ENCODE data around the gene PLCL2.
"Not testable (repeated sequence)": the region's sequence is repeated elsewhere in the genome, so short reads cannot be mapped to it uniquely, and the experiment has no call there.

The PLCL2 gene

GRCh38 chr3:17103579-17103978 is 218.8 kb downstream of the PLCL2 start:
- no peaks in the 10 kb centered on the region for H3K27me3 ChIP-seq (ENCODE audit: control insufficient read depth, insufficient read depth, low read length, poor library complexity, severe bottlenecking)
- no peaks in the 10 kb centered on the region for H3K4me1 ChIP-seq (ENCODE audit: control insufficient read depth, insufficient read depth, low read length)
- no peak overlapping the region for H3K4me3 ChIP-seq (ENCODE audit: insufficient read depth, low read depth, low read length)
- no peaks in the 10 kb centered on the region for H3K36me3 ChIP-seq (ENCODE audit: control insufficient read depth, insufficient read depth, low read length)
- H3K9me3 ChIP-seq (ENCODE audit: control insufficient read depth, low read length) = no peaks in the 10 kb centered on the region
- no peak overlapping the region for H3K27ac ChIP-seq (ENCODE audit: insufficient read depth, low read depth, low read length, poor library complexity, severe bottlenecking)
- 93 to 100% methylated on average over 1 of the region's 1 CpG for WGBS, 2 experiments

DNA sequence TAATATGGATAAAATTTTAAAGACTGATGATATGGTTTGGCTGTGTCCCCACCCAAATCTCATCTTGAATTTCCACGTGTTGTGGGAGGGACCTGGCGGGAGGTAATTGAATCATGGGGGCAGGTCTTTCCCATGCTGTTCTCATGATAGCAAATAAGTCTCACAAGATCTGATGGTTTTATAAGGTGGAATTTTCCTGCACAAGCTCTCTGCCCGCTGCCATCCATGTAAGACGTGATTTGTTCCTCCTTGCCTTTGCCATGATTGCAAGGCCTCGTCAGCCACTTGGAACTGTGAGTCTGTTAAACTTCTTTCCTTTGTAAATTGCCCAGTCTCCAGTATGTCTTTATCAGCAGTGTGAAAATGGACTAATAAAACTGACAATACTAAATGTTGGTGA is 222.0 kb downstream of the PLCL2 start:
- H3K9me3 ChIP-seq (ENCODE audit: control insufficient read depth, low read length); H3K4me3 ChIP-seq (ENCODE audit: insufficient read depth, low read depth, low read length); H3K27ac ChIP-seq (ENCODE audit: insufficient read depth, low read depth, low read length, poor library complexity, severe bottlenecking); H3K4me1 ChIP-seq (ENCODE audit: control insufficient read depth, insufficient read depth, low read length); H3K27me3 ChIP-seq (ENCODE audit: control insufficient read depth, insufficient read depth, low read length, poor library complexity, severe bottlenecking); H3K36me3 ChIP-seq (ENCODE audit: control insufficient read depth, insufficient read depth, low read length): not testable (repeated sequence)
- WGBS, 2 experiments = 90 to 95% methylated on average over 4 to 5 of the region's 5 CpGs

DNA sequence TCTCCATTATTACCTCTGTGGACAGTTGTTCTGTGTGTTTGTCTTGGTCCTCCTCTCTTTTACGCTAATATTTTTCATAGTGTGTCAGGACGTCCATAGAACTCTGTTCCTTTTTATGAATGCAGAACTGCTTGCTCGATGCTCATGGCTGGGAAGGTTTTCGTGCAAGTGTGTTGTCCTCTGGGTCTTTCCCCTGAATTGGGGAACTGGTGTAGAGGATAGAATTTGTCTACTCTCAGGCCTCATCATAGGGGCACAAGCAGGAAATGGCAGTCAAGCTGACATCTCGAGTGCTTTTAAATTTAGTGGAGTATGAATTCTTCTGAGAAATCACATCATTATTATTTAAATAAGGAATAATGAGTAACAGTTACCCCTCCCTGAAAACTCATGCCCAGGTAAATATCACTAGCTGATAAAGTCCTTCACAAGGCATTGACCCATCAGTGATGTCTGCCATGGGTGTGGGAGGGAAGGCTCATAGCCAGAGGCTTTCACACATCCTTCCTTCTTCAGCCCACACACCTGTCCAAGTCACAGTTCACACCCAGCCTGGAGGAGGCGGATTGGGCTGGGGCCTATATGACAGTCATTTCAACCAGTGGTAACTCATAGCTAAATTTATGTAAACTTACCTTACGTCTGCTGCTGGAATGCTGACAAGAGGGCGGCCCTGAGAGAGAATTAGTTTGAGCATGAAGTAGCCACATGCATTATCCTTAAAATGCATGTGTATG is 226.1 kb downstream of the PLCL2 start:
- H3K27ac ChIP-seq (ENCODE audit: insufficient read depth, low read depth, low read length, poor library complexity, severe bottlenecking) = no peak overlapping the region
- H3K4me1 ChIP-seq (ENCODE audit: control insufficient read depth, insufficient read depth, low read length) = no peaks in the 10 kb centered on the region
- 83 to 92% methylated on average over 7 to 8 of the region's 8 CpGs for WGBS, 2 experiments
- no peaks in the 10 kb centered on the region for H3K36me3 ChIP-seq (ENCODE audit: control insufficient read depth, insufficient read depth, low read length)
- H3K9me3 ChIP-seq (ENCODE audit: control insufficient read depth, low read length) = no peaks in the 10 kb centered on the region
- no peaks in the 10 kb centered on the region for H3K27me3 ChIP-seq (ENCODE audit: control insufficient read depth, insufficient read depth, low read length, poor library complexity, severe bottlenecking)
- H3K4me3 ChIP-seq (ENCODE audit: insufficient read depth, low read depth, low read length) = no peak overlapping the region

- Histone ChIP-seq H3K9me3 (ENCODE audit: control insufficient read depth, low read length) (no peaks in the 10 kb centered on the region), H3K4me1 (ENCODE audit: control insufficient read depth, insufficient read depth, low read length) (no peaks in the 10 kb centered on the region), H3K27me3 (ENCODE audit: control insufficient read depth, insufficient read depth, low read length, poor library complexity, severe bottlenecking) (no peaks in the 10 kb centered on the region), H3K4me3 (ENCODE audit: insufficient read depth, low read depth, low read length) (no peak overlapping the region), H3K27ac (ENCODE audit: insufficient read depth, low read depth, low read length, poor library complexity, severe bottlenecking) (no peak overlapping the region), H3K36me3 (ENCODE audit: control insufficient read depth, insufficient read depth, low read length) (no peaks in the 10 kb centered on the region)
- WGBS, 2 experiments = 95 to 96% methylated on average over 3 of the region's 3 CpGs
Measured at GRCh38 chr3:17111586-17111985, 226.8 kb downstream of the PLCL2 start.

DNA sequence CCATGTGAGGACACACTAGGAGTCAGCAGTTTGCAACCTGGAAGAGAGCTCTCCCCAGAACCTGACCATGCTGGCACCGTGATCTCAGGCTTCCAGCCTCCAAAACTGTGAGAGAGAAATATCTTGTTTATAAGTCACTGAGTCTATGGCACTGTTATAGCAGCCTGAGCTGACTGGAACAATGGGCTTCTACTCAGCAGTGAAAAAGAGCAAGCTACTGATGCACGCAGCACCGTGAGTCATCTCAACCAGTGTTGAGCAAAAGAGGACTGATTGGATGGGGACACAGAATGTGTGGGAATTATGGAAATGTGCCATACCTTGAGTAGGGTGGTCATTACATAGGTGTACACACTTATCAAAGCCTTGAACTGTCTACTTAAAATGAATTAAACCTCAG is 230.4 kb downstream of the PLCL2 start:
- 92% methylated on average over 3 of the region's 3 CpGs for WGBS, 2 experiments
- Histone ChIP-seq H3K4me3 (ENCODE audit: insufficient read depth, low read depth, low read length) (no peak overlapping the region), H3K27me3 (ENCODE audit: control insufficient read depth, insufficient read depth, low read length, poor library complexity, severe bottlenecking) (no peaks in the 10 kb centered on the region), H3K9me3 (ENCODE audit: control insufficient read depth, low read length) (no peaks in the 10 kb centered on the region), H3K36me3 (ENCODE audit: control insufficient read depth, insufficient read depth, low read length) (no peaks in the 10 kb centered on the region), H3K27ac (ENCODE audit: insufficient read depth, low read depth, low read length, poor library complexity, severe bottlenecking) (no peak overlapping the region), H3K4me1 (ENCODE audit: control insufficient read depth, insufficient read depth, low read length) (no peaks in the 10 kb centered on the region)

DNA sequence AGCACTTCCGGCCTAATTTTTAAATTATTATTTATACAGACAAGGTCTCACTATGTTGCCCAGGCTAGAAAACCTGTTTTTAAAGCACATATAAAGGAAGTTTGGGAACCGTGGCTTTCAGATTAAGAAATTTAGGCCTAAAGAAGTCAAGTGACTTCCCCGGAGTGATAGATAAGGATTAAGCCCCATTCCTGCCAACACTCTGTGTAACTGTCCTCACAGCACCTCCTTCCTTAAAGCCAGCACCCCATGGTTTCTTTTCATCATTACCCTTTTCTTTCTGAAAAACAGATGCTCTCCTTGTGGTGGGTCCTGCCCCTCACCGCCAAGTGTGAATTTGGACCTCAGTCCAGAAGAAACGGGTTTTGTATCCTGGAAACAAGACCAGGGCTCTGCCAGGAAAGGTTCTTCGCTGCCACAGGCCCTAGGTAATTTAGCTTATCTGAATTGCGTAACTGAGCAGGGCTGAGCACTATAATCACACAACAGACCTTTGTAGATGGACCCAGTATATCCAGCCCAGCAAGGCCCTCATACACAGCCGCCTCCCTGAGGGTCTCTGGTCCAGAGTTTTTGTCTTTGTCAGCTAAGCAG is 231.3 kb downstream of the PLCL2 start:
- H3K9me3 ChIP-seq (ENCODE audit: control insufficient read depth, low read length) = no peaks in the 10 kb centered on the region
- no peak overlapping the region for H3K27ac ChIP-seq (ENCODE audit: insufficient read depth, low read depth, low read length, poor library complexity, severe bottlenecking)
- H3K4me3 ChIP-seq (ENCODE audit: insufficient read depth, low read depth, low read length) = no peak overlapping the region
- 84 to 85% methylated on average over 8 of the region's 8 CpGs for WGBS, 2 experiments
- no peaks in the 10 kb centered on the region for H3K27me3 ChIP-seq (ENCODE audit: control insufficient read depth, insufficient read depth, low read length, poor library complexity, severe bottlenecking)
- no peaks in the 10 kb centered on the region for H3K4me1 ChIP-seq (ENCODE audit: control insufficient read depth, insufficient read depth, low read length)
- H3K36me3 ChIP-seq (ENCODE audit: control insufficient read depth, insufficient read depth, low read length) = no peaks in the 10 kb centered on the region

- 96 to 97% methylated on average over 6 of the region's 6 CpGs for WGBS, 2 experiments
- Histone ChIP-seq H3K27ac (ENCODE audit: insufficient read depth, low read depth, low read length, poor library complexity, severe bottlenecking) (no peak overlapping the region), H3K4me1 (ENCODE audit: control insufficient read depth, insufficient read depth, low read length) (no peaks in the 10 kb centered on the region), H3K36me3 (ENCODE audit: control insufficient read depth, insufficient read depth, low read length) (no peaks in the 10 kb centered on the region), H3K27me3 (ENCODE audit: control insufficient read depth, insufficient read depth, low read length, poor library complexity, severe bottlenecking) (no peaks in the 10 kb centered on the region), H3K9me3 (ENCODE audit: control insufficient read depth, low read length) (no peaks in the 10 kb centered on the region), H3K4me3 (ENCODE audit: insufficient read depth, low read depth, low read length) (no peak overlapping the region)
Measured at GRCh38 chr3:17118771-17119170, 234.0 kb downstream of the PLCL2 start.

DNA sequence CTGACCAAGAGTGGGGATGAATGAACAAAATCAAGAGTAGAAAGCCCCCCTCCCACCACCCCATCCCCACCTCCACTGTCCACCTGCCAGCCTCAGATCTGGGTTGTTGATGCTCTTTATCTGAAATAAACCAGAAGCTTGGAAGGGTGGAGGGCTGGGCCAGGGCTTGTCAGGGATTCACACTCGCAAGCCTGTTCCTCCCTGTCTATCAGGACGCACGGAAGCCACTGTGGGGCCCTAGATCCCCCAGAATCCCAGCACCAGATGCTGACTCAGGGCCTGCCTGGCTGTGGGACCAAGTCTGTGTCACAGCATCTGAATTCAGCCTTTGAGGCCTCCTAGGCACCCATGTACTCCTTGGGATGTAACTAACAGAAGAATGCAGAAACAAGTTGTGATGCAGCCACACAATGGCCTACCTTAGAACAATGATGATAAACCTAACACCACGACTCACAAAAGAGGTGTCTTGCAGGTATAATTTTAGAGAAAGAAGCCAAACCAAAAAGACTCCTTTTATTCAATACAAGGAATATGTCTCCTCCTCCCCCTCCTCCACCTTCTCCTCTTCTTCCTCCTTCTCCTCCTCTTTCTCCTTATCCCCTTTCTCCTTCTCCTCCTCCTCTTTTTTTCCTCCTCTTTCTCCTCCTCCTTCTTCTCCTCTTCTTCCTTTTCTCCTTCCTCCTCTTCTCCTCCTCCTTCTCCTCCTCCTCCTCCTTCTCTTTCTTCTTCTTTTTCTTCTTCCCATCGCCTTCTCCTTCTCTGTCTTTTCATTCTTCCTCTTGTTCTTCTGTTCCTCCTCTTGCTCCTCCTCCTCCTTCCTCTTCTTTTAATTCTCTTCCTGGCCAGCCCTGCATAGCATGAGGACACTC is 234.7 kb downstream of the PLCL2 start:
- Histone ChIP-seq H3K9me3 (ENCODE audit: control insufficient read depth, low read length) (no peaks in the 10 kb centered on the region), H3K4me3 (ENCODE audit: insufficient read depth, low read depth, low read length) (no peak overlapping the region), H3K36me3 (ENCODE audit: control insufficient read depth, insufficient read depth, low read length) (no peaks in the 10 kb centered on the region), H3K4me1 (ENCODE audit: control insufficient read depth, insufficient read depth, low read length) (no peaks in the 10 kb centered on the region), H3K27me3 (ENCODE audit: control insufficient read depth, insufficient read depth, low read length, poor library complexity, severe bottlenecking) (no peaks in the 10 kb centered on the region), H3K27ac (ENCODE audit: insufficient read depth, low read depth, low read length, poor library complexity, severe bottlenecking) (no peak overlapping the region)
- WGBS, 2 experiments = 90 to 95% methylated on average over 5 of the region's 5 CpGs

DNA sequence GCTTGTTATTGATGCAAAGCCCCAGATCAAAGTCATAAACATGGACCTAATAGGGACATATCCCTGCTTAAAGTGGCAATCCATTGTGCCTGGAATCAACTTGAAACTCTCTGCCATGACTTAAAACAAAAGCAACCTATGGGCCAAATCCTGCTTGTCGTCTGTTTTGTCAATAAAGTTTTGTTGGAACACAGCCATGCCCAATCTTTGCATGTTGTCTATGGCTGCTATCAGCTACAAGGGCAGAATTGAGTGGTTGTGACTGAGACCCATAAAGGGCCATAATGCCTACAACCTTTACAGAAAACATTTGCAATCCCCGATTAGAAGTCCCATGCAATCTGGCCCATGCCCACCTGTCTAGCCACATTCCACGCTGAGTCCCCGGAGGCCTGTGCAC is 235.4 kb downstream of the PLCL2 start:
- no peaks in the 10 kb centered on the region for H3K9me3 ChIP-seq (ENCODE audit: control insufficient read depth, low read length)
- no peaks in the 10 kb centered on the region for H3K4me1 ChIP-seq (ENCODE audit: control insufficient read depth, insufficient read depth, low read length)
- no peaks in the 10 kb centered on the region for H3K27me3 ChIP-seq (ENCODE audit: control insufficient read depth, insufficient read depth, low read length, poor library complexity, severe bottlenecking)
- H3K27ac ChIP-seq (ENCODE audit: insufficient read depth, low read depth, low read length, poor library complexity, severe bottlenecking) = no peak overlapping the region
- WGBS, 2 experiments = 93 to 94% methylated on average over 4 of the region's 4 CpGs
- H3K4me3 ChIP-seq (ENCODE audit: insufficient read depth, low read depth, low read length) = no peak overlapping the region
- no peaks in the 10 kb centered on the region for H3K36me3 ChIP-seq (ENCODE audit: control insufficient read depth, insufficient read depth, low read length)

DNA sequence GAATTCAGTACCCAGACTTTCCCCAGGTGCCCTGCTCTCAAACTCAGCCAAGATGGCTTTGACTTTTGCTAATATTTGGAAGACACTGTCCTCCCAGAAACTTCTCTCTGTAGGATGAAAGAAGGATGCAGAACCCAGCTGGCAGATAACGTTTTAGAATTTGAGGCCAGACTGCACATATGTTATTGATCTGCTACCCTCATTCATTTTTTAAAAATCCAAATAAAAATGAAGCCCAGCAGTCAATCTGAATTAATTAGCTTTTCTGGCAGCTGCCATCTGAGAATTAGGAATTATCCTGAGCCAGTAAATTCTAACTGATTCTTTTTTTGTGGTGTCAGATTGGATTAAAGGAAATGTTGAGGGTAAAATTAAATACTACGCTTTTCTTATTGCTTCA is 236.6 kb downstream of the PLCL2 start:
- Histone ChIP-seq H3K36me3 (ENCODE audit: control insufficient read depth, insufficient read depth, low read length) (no peaks in the 10 kb centered on the region), H3K27ac (ENCODE audit: insufficient read depth, low read depth, low read length, poor library complexity, severe bottlenecking) (no peak overlapping the region), H3K4me3 (ENCODE audit: insufficient read depth, low read depth, low read length) (no peak overlapping the region), H3K4me1 (ENCODE audit: control insufficient read depth, insufficient read depth, low read length) (no peaks in the 10 kb centered on the region), H3K27me3 (ENCODE audit: control insufficient read depth, insufficient read depth, low read length, poor library complexity, severe bottlenecking) (no peaks in the 10 kb centered on the region), H3K9me3 (ENCODE audit: control insufficient read depth, low read length) (no peaks in the 10 kb centered on the region)
- WGBS, 2 experiments = 91 to 93% methylated on average over 1 of the region's 2 CpGs

Measured in ectodermal cell (in vitro differentiated cells).